HG03460 (cell line): Measurements from ENCODE around the gene ERAS.

Source experiments
- ATAC-seq: cut with Tn5 transposase; IDR thresholded peaks from one replicate; pipeline ENCODE4 v1.9.1; 2021; ENCODE audit not compliant: unreplicated experiment

Gene ERAS

GRCh38 chrX:48826135-48826875, at the start of gene ERAS:
Gene ERAS (plus strand): TSS chrX:48826513. CDS start chrX:48829124, 2,611 bp downstream.
- no peak for ATAC-seq

DNA sequence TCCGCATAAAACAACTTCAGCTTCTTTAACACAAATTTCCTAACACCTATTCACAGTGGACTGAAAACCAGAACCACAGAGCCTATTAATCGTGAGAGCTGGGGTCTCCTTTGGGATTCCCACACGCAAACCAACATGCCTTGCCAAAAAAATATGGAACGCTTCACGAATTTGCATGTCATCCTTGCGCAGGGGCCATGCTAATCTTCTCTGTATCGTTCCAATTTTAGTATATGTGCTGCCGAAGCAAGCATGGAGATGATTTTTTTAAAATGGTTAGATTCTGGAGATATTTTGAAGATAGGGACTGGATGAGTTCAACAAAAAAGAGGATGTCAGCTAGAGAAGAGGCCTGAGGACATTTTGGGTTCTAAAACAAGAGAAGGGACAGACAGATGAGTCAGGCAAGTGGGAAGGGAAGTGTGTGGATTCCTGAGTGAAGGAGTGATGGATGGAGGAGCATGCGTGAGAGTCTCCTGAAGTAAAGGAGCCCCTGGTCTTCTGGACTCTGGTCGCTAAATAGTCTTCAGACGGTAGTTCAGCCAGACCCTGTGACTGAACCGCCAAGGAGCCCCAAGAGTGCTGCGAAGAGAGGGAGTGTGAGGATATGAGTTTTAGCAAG, 49.4 kb upstream of the ERAS start:
- no peak for ATAC-seq

GRCh38 chrX:48779399-48779798, 46.9 kb upstream of the ERAS start:
- no peak for ATAC-seq

GRCh38 chrX:48781705-48782104, 44.6 kb upstream of the ERAS start:
- no peak for ATAC-seq

DNA sequence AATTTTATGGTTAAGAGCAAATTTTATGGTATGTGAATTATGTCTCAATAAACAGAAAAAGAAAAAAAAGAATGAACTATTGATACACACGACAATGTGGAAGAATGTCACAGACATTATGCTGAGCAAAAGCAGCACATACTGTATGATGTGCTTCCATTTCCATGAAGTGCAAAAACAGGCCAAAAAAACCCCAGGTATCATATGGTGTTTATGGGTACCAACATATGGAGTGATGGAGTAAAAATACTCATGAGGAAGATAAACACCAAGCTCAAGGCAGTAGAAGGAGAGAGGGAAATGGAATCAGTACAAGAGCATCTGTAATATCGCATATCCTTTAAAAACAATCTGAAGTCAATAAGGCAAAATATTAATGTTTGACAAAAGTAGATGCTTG, 44.1 kb upstream of the ERAS start:
- ATAC-seq = no peak

DNA sequence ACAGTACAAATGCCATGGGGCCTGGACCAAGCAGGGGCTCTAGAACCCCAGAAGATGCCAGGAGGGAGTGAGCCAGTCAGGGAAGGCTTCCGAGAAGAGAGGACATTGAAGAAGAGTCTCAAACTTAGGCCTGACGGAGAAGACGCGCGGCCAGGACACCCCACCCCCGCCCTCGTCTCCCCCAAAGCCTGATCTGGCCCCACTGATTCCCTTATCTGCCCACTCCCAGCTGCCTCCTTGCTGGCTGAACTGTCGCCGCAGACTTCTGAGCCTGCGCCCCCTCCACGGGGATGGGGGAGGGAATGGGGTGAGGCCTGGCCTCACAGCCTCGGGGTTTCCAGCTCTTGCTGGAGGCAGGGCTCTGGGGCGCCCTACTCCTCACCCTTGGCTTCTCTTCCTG, 43.5 kb upstream of the ERAS start:
- ATAC-seq = no peak

- no peak for ATAC-seq
Measured at GRCh38 chrX:48784726-48785125, 41.6 kb upstream of the ERAS start.

- no peak for ATAC-seq
Measured at GRCh38 chrX:48785186-48785539, 41.1 kb upstream of the ERAS start.

- no peak for ATAC-seq
Measured at GRCh38 chrX:48785540-48786214, 40.6 kb upstream of the ERAS start.

DNA sequence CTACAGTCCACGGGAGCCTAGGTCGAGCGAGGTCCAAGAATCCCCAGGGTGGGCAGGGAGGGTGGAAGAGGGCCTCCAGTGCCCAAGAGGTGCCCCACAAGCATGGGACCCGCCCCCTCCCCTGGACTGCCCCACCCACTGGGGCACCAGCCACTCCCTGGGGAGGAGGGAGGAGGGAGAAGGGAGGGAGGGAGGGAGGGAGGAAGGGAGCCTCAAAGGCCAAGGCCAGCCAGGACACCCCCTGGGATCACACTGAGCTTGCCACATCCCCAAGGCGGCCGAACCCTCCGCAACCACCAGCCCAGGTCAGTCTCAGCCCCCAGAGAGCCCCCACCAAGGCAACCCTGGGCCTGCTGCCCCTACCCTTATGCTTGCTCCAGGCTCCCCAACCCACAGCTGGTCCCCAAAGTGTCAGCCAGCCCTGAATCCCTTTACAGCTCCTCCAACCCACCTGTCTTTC, 39.9 kb upstream of the ERAS start, which contains the start of gene GATA1:
Gene GATA1, plus strand, starts transcription at position 250 of the 460 bp plus-strand sequence. CDS start 4,520 bp downstream, outside the sequence.
- ATAC-seq = no peak

DNA sequence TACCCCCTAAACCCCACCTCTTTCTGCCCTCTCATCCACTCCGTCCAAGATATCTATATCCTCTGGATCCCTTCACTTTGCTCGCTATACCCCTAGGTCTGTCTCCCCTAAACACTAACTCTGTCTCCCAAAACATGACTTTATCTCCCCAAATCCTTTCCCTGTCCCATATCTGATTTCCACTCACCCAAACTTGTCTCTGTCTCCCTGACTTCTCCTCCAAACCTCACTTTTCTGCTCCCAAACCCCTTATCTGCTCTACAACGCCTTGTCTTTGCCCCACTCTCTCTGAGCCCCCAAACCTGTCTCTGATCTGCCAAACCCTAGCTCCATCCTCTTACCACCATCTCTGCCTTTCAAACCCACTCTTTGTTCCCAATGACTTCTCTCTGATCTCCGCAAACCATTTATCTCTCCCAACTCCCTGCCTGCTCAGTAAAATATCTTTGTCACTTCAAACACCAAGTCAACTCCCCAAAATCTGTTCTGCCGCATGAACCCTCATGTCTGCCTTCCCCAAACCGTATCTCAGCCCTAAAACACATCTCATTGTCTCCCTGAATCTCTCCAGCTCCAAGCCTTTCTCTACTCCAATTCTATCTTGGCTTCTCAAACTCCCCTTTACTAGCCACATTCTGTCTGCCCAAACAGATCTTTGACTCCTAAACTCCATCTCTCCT, 39.3 kb upstream of the ERAS start:
- ATAC-seq = no peak

GRCh38 chrX:48787505-48788443, 38.5 kb upstream of the ERAS start:
- ATAC-seq = no peak

- no peak for ATAC-seq
Measured at GRCh38 chrX:48789366-48790220, 36.7 kb upstream of the ERAS start.

- no peak for ATAC-seq
Measured at GRCh38 chrX:48790477-48790876, 35.8 kb upstream of the ERAS start.

GRCh38 chrX:48791063-48791820, 35.1 kb upstream of the ERAS start:
- no peak for ATAC-seq

- no peak for ATAC-seq
Measured at GRCh38 chrX:48792219-48792618, 34.1 kb upstream of the ERAS start.

DNA sequence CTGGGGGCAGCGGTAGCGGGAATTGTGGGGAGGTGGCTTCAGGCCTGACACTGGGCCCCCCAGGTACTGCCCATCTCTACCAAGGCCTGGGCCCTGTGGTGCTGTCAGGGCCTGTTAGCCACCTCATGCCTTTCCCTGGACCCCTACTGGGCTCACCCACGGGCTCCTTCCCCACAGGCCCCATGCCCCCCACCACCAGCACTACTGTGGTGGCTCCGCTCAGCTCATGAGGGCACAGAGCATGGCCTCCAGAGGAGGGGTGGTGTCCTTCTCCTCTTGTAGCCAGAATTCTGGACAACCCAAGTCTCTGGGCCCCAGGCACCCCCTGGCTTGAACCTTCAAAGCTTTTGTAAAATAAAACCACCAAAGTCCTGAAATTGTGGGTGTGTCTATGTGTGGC, 32.4 kb upstream of the ERAS start:
- ATAC-seq = no peak

- ATAC-seq = no peak
Measured at GRCh38 chrX:48794340-48794910, 31.9 kb upstream of the ERAS start.
